Upper lobe of left lung (tissue), 6 donors: ENCODE results near the gene ADAMTS3. TPM values are rescaled to one million over a fixed set of nuclear protein-coding genes. Genes with fewer than 3 reads are reported as not detected.

Source experiments
- ATAC-seq, 2 donors: fragments of 200-7000 bp; cut with Tn5 transposase; one replicate each; pipeline ENCODE4 v1.9.1; 2022; ENCODE audit warnings: mild to moderate bottlenecking in 2 of 2, moderate library complexity in 2 of 2; ENCODE audit not compliant: low FRiP score in 2 of 2
- DNase-seq, 2 donors: peaks; one replicate each; pipeline ENCODE4 v3.0.0-alpha.2; 2019 to 2020
- H3K27ac ChIP-seq, 4 donors: fragments of 200-600 bp; sonication (generic); one replicate each; pipeline ENCODE4 v1.5.1; 2016 to 2019
- H3K27me3 ChIP-seq, 4 donors: fragments of 200-600 bp; sonication (generic); one replicate each; pipeline ENCODE4 v1.5.1; 2017 to 2019
- H3K36me3 ChIP-seq, 4 donors: fragments of 200-600 bp; sonication (generic); one replicate each; pipeline ENCODE4 v1.5.1; 2016 to 2019
- H3K4me1 ChIP-seq, 4 donors: fragments of 200-600 bp; sonication (generic); one replicate each; pipeline ENCODE4 v1.5.1; 2018 to 2019
- H3K4me3 ChIP-seq, 4 donors: fragments of 200-600 bp; sonication (generic); one replicate each; pipeline ENCODE4 v1.5.1; 2017 to 2019; ENCODE audit warnings: mild to moderate bottlenecking in 2 of 4, moderate library complexity in 1 of 4
- H3K9me3 ChIP-seq, 4 donors: fragments of 200-600 bp; sonication (generic); one replicate each; pipeline ENCODE4 v1.5.1; 2018 to 2019
- EP300 ChIP-seq, 4 donors: sonication (generic); formaldehyde crosslinking; IDR thresholded peaks; one replicate each; pipeline ENCODE4 v1.5.1; 2017; ENCODE audit warnings: antibody characterized with exemption in 4 of 4, control low read depth in 2 of 4
- POLR2A ChIP-seq, 4 donors: fragments of 450-650 bp; IDR thresholded peaks; one replicate each; pipeline ENCODE4 v1.5.1; 2016 to 2017; ENCODE audit warnings: antibody characterized with exemption in 4 of 4, mild to moderate bottlenecking in 2 of 4
- POLR2AphosphoS5 ChIP-seq, 2 donors: sonication (generic); formaldehyde crosslinking; IDR thresholded peaks; one replicate each; pipeline ENCODE4 v1.5.1; 2017; ENCODE audit warnings: antibody characterized with exemption in 2 of 2
- WGBS, 2 donors: methylation state at CpG; one replicate each; pipeline ENCODE4 v1.1.5; 2017 to 2018; 5-methylcytosine and 5-hydroxymethylcytosine counted together
- total RNA-seq, 6 donors: library from RNA; depleted of rRNA in 4 of 6; stranded (reverse); fragments of >200 nt in 4 of 6; gene quantifications; one replicate each; pipeline versions ENCODE4 v1.1.0 to v1.2.1, GENCODE V29; 2016 to 2021
- TF ChIP-seq, protein P1 (sequence below), 6 experiments: fragments of 450-650 bp in 4 of 6; fragments of 200-600 bp in 2 of 6; sonication (generic) in 2 of 6; IDR thresholded peaks; one replicate each; pipeline ENCODE4 v1.5.1; 2016 to 2019; ENCODE audit warnings: antibody characterized with exemption in 6 of 6
- donor health status: DM: no; HTN: no; CAD: no; lungs with moderate emphysema.
- donor health status: DM: no; HTN: yes; CAD: no; lungs with severe emphysema.

ADAMTS3 gene
- total RNA-seq, result 1 to 10 TPM; 1.0 to 5.2 (median 2.3) TPM

DNA sequence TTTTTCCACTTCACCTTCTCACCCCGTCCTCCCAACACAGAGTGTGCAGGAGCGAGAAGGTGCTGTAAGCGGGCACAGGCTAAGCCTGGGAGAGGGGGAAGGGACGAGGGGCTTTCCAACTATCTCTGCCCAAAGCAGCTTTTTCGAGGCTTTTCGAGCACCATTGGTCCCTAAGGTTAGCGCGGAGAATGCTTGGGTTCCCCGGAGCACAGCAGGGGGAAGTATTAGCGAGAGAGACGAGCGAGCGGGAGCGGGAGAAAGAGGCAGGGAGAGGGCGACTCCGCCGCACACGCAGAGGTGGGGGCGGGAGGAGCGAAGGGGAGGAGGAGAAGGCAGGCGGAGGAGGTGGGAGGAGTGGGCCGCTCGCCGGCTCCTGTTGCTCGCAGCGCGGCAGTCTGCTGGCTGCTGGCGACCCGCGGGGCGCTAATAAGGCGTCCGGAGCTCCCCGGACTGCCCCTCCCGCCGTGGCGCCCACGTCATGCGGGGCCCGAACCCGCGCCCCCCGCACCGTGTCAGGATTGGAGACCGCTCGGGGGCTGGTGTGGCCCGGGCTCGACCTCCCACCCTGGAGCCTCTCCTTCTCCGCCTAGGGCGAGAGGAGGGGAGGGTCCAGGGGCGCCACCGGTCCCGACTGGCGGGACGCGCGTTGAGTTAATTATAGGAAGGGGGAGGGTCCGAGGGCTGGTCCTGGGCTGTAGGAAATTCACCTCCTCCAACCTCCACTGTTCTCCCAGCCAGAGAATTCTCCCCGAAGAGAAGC is at the start of gene ADAMTS3:
Gene ADAMTS3, minus strand, starts transcription at position 263 of the 760 bp plus-strand sequence. CDS start 459 bp downstream, outside the sequence.
- Histone ChIP-seq H3K9me3 (no peaks in the 10 kb centered on the region), H3K27ac (peak within 1 kb of the TSS; percentile 50 to 82 (median 72)), H3K4me3 (peak within 1 kb of the TSS; percentile 50 to 55 (median 54)), H3K4me1 (peaks cover 0 to 26% (median 2%) of the 10 kb centered on the region in 4 donors), H3K27me3 (no peaks in the 10 kb centered on the region), H3K36me3 (no peaks in the 10 kb centered on the region)
- TF ChIP-seq POLR2AphosphoS5 (IDR thresholded peaks at IDR 0.05), result peak in 1 of 2 donors; percentile 32
- TF ChIP-seq POLR2A (IDR thresholded peaks at IDR 0.05), result peak in 1 of 4 donors; percentile 46
- TF ChIP-seq EP300 (IDR thresholded peaks at IDR 0.05), result no peak
- TF ChIP-seq, protein P1, sequence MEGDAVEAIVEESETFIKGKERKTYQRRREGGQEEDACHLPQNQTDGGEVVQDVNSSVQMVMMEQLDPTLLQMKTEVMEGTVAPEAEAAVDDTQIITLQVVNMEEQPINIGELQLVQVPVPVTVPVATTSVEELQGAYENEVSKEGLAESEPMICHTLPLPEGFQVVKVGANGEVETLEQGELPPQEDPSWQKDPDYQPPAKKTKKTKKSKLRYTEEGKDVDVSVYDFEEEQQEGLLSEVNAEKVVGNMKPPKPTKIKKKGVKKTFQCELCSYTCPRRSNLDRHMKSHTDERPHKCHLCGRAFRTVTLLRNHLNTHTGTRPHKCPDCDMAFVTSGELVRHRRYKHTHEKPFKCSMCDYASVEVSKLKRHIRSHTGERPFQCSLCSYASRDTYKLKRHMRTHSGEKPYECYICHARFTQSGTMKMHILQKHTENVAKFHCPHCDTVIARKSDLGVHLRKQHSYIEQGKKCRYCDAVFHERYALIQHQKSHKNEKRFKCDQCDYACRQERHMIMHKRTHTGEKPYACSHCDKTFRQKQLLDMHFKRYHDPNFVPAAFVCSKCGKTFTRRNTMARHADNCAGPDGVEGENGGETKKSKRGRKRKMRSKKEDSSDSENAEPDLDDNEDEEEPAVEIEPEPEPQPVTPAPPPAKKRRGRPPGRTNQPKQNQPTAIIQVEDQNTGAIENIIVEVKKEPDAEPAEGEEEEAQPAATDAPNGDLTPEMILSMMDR (IDR thresholded peaks at IDR 0.05), result no peak
- ATAC-seq, result peak; percentile 66 to 93
- DNase-seq, result peak; percentile 67 to 89
- 1% methylated on average over 34 to 52 of the region's 59 CpGs for WGBS, 2 donors

GRCh38 chr4:72613959-72614358 is 44.9 kb upstream of the ADAMTS3 start:
- TF ChIP-seq EP300 (IDR thresholded peaks at IDR 0.05), result no peak
- TF ChIP-seq, protein P1 (IDR thresholded peaks at IDR 0.05), result no peak
- TF ChIP-seq POLR2A (IDR thresholded peaks at IDR 0.05), result no peak
- TF ChIP-seq POLR2AphosphoS5 (IDR thresholded peaks at IDR 0.05), result no peak
- Histone ChIP-seq H3K36me3 (no peaks in the 10 kb centered on the region), H3K27ac (no peak overlapping the region), H3K4me1 (no peaks in the 10 kb centered on the region), H3K27me3 (no peaks in the 10 kb centered on the region), H3K4me3 (no peak overlapping the region), H3K9me3 (no peaks in the 10 kb centered on the region)
- no peak for DNase-seq
- 62 to 64% methylated on average over 2 of the region's 2 CpGs for WGBS, 2 donors
- ATAC-seq, result no peak

GRCh38 chr4:72606751-72607150 is 37.7 kb upstream of the ADAMTS3 start:
- Histone ChIP-seq H3K4me1 (no peaks in the 10 kb centered on the region), H3K27me3 (no peaks in the 10 kb centered on the region), H3K27ac (no peak overlapping the region), H3K9me3 (peaks cover 0 to 9% (median 3%) of the 10 kb centered on the region in 4 donors), H3K36me3 (no peaks in the 10 kb centered on the region), H3K4me3 (no peak overlapping the region)
- ATAC-seq (no peak), DNase-seq (no peak)
- 80 to 82% methylated on average over 2 of the region's 2 CpGs for WGBS, 2 donors
- TF ChIP-seq EP300 (IDR thresholded peaks at IDR 0.05) (no peak), POLR2AphosphoS5 (IDR thresholded peaks at IDR 0.05) (no peak), POLR2A (IDR thresholded peaks at IDR 0.05) (no peak)
- TF ChIP-seq, protein P1 (IDR thresholded peaks at IDR 0.05), result no peak

DNA sequence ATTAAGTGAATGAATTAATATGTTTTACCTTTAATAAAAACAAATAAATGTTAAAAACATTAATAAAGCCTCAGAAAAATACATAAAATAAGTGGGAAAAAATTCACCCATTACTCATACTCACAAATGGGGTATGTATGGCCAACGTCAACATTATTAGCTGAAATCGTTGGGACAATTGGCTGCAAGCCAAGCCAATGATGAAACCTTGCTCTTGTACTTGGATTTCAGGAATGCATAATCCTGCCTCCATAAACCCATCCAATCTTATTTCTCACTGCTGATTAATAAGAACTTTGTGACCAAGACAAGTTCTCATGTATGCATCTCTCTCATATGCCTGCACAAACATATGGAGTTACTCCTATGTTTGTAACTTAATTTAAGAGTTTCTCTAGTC is 35.3 kb upstream of the ADAMTS3 start:
- no peak for ATAC-seq
- no peak overlapping the region for H3K27ac ChIP-seq
- H3K4me1 ChIP-seq, result no peaks in the 10 kb centered on the region
- TF ChIP-seq POLR2A (IDR thresholded peaks at IDR 0.05) (no peak), POLR2AphosphoS5 (IDR thresholded peaks at IDR 0.05) (no peak), EP300 (IDR thresholded peaks at IDR 0.05) (no peak)
- TF ChIP-seq, protein P1 (IDR thresholded peaks at IDR 0.05), result no peak
- DNase-seq, result no peak
- no peak overlapping the region for H3K4me3 ChIP-seq
- H3K27me3 ChIP-seq, result no peaks in the 10 kb centered on the region
- WGBS, 2 donors, result 41 to 54% methylated on average over 2 of the region's 2 CpGs
- H3K36me3 ChIP-seq, result no peaks in the 10 kb centered on the region
- peaks cover 0 to 9% (median 3%) of the 10 kb centered on the region in 4 donors for H3K9me3 ChIP-seq
